Esophagus muscularis mucosa (tissue), 4 donors: ENCODE data around the gene CRYL1. TPM values are rescaled to one million over a fixed set of nuclear protein-coding genes. Genes with fewer than 3 reads are reported as not detected.

Experiments used
- DNase-seq: peaks from one replicate; pipeline ENCODE4 v3.0.0-alpha.2; 2017; ENCODE audit errors: extremely low spot score
- H3K27ac ChIP-seq, 4 donors: fragments of 200-600 bp; sonication (generic); replicated peaks in 1 of 4; 1 replicate in 3 of 4; 2 replicates in 1 of 4; pipeline ENCODE4 v1.5.1; 2016 to 2019; ENCODE audit warnings: mild to moderate bottlenecking in 1 of 4
- H3K27me3 ChIP-seq, 4 donors: fragments of 200-600 bp; sonication (generic); one replicate each; pipeline versions ENCODE4 v1.5.1 to v1.6.0; 2016 to 2019
- H3K36me3 ChIP-seq, 4 donors: fragments of 200-600 bp; sonication (generic); one replicate each; pipeline ENCODE4 v1.5.1; 2016 to 2019
- H3K4me1 ChIP-seq, 4 donors: fragments of 200-600 bp; sonication (generic); one replicate each; pipeline ENCODE4 v1.5.1; 2016 to 2019
- H3K4me3 ChIP-seq, 4 donors: fragments of 200-600 bp; sonication (generic); 1 replicate in 2 of 4; 2 replicates in 2 of 4; pipeline ENCODE4 v1.5.1; 2016 to 2019; ENCODE audit warnings: mild to moderate bottlenecking in 4 of 4, moderate library complexity in 1 of 4
- H3K9me3 ChIP-seq, 4 donors: fragments of 200-600 bp; sonication (generic); 1 replicate in 3 of 4; 2 replicates in 1 of 4; pipeline ENCODE4 v1.5.1; 2016 to 2019
- EP300 ChIP-seq: sonication (generic); formaldehyde crosslinking; IDR thresholded peaks from one replicate; pipeline ENCODE4 v1.6.1; 2017; ENCODE audit warnings: antibody characterized with exemption
- POLR2A ChIP-seq: fragments of 450-650 bp; IDR thresholded peaks from one replicate; pipeline ENCODE4 v1.6.1; 2017; ENCODE audit warnings: antibody characterized with exemption, moderate library complexity, mild to moderate bottlenecking, low read depth
- POLR2AphosphoS5 ChIP-seq, 2 donors: sonication (generic); formaldehyde crosslinking; IDR thresholded peaks; one replicate each; pipeline ENCODE4 v1.6.1; 2017; ENCODE audit warnings: antibody characterized with exemption in 2 of 2
- WGBS: methylation state at CpG from one replicate; pipeline ENCODE4 v1.1.5; 2018; 5-methylcytosine and 5-hydroxymethylcytosine counted together
- intact Hi-C: fragments of 100-400 bp; cut with DNase I; formaldehyde crosslinking; loops from one replicate; pipeline ENCODE4 v1.15.1; 2023
- total RNA-seq, 4 donors: library from RNA; depleted of rRNA; stranded (reverse); fragments of >200 nt; gene quantifications; one replicate each; pipeline versions ENCODE4 v1.1.0 to v1.2.1, GENCODE V29; 2016
- TF ChIP-seq, protein P1 (sequence below), 3 experiments: fragments of 200-600 bp in 2 of 3; fragments of 450-650 bp in 1 of 3; sonication (generic) in 2 of 3; IDR thresholded peaks; one replicate each; pipeline ENCODE4 v1.5.1; 2017 to 2019; ENCODE audit warnings: antibody characterized with exemption in 3 of 3, mild to moderate bottlenecking in 2 of 3, moderate library complexity in 1 of 3

Gene CRYL1
- total RNA-seq, 4 donors from 2014 or later, result 42.3 to 59.3 (median 45.4) TPM

DNA sequence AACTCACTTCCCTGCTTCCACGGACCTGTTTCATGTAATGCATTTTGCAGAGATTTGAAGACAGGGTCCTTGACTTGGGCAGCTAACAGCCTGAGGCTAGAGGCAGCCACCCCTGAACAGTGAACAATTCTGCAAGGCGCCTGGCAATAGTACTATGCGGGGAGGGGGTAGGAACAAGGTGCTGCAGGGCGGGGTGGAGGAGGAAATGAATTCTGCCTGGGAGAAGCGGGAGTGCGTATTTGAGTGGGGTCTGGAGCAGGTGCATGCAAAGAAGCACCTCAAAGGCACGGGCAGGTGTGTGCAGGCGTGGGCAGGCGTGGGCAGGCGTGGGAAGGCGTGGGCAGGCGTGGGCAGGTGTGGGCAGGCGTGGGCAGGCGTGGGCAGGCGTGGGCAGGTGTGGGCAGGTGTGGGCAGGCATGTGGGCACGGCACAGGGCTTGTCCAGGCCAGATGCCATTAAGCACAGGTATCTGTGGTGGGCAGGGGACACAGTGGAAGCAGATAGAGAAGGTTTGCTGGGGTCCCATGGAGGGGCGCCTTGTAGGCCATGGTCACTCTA is 163.1 kb downstream of the CRYL1 start:
- Histone ChIP-seq H3K36me3 (no peaks in the 10 kb centered on the region), H3K27ac (no peak overlapping the region), H3K4me3 (no peak overlapping the region), H3K9me3 (no peaks in the 10 kb centered on the region), H3K4me1 (no peaks in the 10 kb centered on the region), H3K27me3 (peaks cover 0 to 14% (median 0%) of the 10 kb centered on the region in 4 donors)
- DNase-seq, result no peak
- TF ChIP-seq POLR2AphosphoS5 (IDR thresholded peaks at IDR 0.05) (no peak), EP300 (no peak), POLR2A (no peak)
- TF ChIP-seq, protein P1, sequence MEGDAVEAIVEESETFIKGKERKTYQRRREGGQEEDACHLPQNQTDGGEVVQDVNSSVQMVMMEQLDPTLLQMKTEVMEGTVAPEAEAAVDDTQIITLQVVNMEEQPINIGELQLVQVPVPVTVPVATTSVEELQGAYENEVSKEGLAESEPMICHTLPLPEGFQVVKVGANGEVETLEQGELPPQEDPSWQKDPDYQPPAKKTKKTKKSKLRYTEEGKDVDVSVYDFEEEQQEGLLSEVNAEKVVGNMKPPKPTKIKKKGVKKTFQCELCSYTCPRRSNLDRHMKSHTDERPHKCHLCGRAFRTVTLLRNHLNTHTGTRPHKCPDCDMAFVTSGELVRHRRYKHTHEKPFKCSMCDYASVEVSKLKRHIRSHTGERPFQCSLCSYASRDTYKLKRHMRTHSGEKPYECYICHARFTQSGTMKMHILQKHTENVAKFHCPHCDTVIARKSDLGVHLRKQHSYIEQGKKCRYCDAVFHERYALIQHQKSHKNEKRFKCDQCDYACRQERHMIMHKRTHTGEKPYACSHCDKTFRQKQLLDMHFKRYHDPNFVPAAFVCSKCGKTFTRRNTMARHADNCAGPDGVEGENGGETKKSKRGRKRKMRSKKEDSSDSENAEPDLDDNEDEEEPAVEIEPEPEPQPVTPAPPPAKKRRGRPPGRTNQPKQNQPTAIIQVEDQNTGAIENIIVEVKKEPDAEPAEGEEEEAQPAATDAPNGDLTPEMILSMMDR (IDR thresholded peaks at IDR 0.05), result no peak
- WGBS, result 85% methylated on average over 17 of the region's 17 CpGs
- intact Hi-C loops, result no loop called here

DNA sequence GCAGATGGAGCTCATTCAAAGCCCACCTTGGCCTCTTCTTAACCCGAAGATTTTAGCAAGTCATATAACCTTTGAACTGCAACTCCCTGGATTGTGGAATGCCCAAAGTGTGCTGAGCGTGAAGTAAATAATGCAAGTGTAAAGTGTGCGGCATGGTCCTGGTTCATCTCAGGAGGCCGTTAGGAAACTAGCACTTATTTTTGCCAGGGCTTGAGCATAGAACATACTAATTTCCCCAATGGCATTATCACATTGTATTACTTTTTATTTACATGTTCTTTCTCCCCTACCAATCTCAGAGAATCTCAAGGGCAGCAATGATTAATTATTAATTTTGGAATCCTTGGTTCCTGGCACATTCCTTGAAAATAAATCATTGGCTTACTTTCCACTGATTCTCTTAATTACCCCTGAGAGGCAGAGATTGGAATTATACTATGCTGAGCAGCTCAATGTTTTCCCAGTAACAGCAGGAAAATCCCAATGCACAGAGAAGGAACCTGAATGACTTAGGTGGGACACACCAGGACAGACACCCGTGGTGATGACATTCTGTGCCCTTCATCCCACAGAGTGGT is 164.7 kb downstream of the CRYL1 start:
- intact Hi-C loops, result no loop called here
- DNase-seq, result no peak
- Histone ChIP-seq H3K27ac (no peak overlapping the region), H3K27me3 (peaks cover 0 to 12% (median 0%) of the 10 kb centered on the region in 4 donors), H3K9me3 (no peaks in the 10 kb centered on the region), H3K4me1 (no peaks in the 10 kb centered on the region), H3K36me3 (no peaks in the 10 kb centered on the region), H3K4me3 (no peak overlapping the region)
- TF ChIP-seq, protein P1 (IDR thresholded peaks at IDR 0.05), result no peak
- TF ChIP-seq POLR2A, result no peak
- TF ChIP-seq EP300, result no peak
- no peak for TF ChIP-seq POLR2AphosphoS5 (IDR thresholded peaks at IDR 0.05)
- WGBS, result 89% methylated on average over 5 of the region's 5 CpGs

DNA sequence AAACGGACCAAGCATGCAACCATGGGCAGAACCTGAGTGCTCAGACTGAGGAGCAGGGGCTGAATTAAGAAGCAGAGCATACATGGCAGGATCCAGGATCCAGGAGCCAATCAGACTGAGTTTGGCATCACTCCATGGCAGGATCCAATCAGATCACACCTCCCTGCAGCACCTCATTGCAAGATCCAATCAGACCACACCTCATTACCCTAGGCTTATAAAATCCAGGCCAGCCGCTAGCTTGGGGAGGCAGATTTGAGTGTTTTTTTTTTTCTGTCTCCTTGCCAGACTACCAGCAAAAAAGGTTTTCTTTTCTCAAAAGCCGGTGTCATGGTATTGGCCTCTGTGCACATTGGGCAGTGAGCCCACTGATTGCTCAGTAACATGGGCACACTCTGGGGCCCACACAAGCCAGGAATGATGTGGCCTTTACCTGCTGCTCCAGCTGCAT is 165.6 kb downstream of the CRYL1 start:
- DNase-seq, result no peak
- Histone ChIP-seq H3K4me1 (no peaks in the 10 kb centered on the region), H3K4me3 (no peak overlapping the region), H3K27me3 (peaks cover 0 to 12% (median 0%) of the 10 kb centered on the region in 4 donors), H3K9me3 (no peaks in the 10 kb centered on the region), H3K27ac (no peak overlapping the region), H3K36me3 (no peaks in the 10 kb centered on the region)
- TF ChIP-seq EP300, result no peak
- TF ChIP-seq, protein P1 (IDR thresholded peaks at IDR 0.05), result no peak
- no peak for TF ChIP-seq POLR2A
- no peak for TF ChIP-seq POLR2AphosphoS5 (IDR thresholded peaks at IDR 0.05)
- 73% methylated on average over 3 of the region's 3 CpGs for WGBS
- intact Hi-C loops, result no loop called here

DNA sequence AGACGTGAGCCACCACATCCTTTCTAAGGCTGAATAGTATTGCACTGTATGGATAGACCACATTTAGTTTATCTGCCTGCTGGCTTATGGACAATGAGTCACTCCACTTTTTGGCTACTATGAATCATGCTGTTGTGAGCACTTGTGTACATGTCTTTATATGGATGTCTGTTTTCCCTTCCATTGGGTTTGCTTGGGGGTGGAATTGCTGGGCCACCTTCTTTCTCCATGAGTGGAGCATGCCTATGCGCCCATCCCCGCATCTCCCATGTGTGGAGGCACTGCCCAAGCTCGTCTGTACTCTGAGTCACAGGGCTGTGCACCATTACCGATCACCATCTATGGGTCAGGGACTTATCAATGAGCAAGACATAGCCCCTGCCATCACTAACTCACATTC is 166.3 kb downstream of the CRYL1 start:
- Histone ChIP-seq H3K27ac (no peak overlapping the region), H3K9me3 (no peaks in the 10 kb centered on the region), H3K4me1 (no peaks in the 10 kb centered on the region), H3K27me3 (peaks cover 0 to 12% (median 0%) of the 10 kb centered on the region in 4 donors), H3K36me3 (no peaks in the 10 kb centered on the region), H3K4me3 (no peak overlapping the region)
- intact Hi-C loops, result no loop called here
- TF ChIP-seq POLR2AphosphoS5 (IDR thresholded peaks at IDR 0.05), result no peak
- no peak for DNase-seq
- WGBS, result 90% methylated on average over 5 of the region's 5 CpGs

DNA sequence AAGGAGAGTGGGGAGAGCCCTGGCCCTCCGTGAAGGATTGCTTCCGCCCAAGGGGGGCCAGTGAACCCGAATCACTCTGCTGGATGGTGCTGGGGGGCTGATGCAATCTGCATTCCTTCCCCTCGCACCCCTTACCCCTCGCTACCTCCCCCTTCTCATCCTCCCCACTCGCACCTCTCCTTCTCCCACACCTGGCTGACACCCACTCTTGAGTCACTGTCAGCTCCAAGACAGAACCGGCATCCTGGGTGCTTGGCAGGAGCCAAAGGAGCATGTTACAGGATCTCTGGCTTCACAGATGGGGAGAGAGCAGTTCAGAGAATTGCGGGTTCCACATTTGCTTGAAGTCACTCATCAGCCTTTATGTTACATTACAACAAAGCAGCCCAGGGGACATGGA is 167.6 kb downstream of the CRYL1 start:
- DNase-seq, result no peak
- TF ChIP-seq, protein P1 (IDR thresholded peaks at IDR 0.05), result no peak
- TF ChIP-seq POLR2A, result no peak
- intact Hi-C loops, result no loop called here
- WGBS, result 88% methylated on average over 8 of the region's 8 CpGs
- H3K4me3 ChIP-seq, result no peak overlapping the region
- no peaks in the 10 kb centered on the region for H3K4me1 ChIP-seq
- peaks cover 0 to 5% (median 0%) of the 10 kb centered on the region in 4 donors for H3K27me3 ChIP-seq
- H3K36me3 ChIP-seq, result no peaks in the 10 kb centered on the region
- H3K27ac ChIP-seq, result no peak overlapping the region
- no peaks in the 10 kb centered on the region for H3K9me3 ChIP-seq
